A673 (cell line): ENCODE data around the gene STX1A.

ENCODE experiments used
- EZH2 ChIP-seq: fragments of 200-600 bp; sonication (generic); IDR thresholded peaks from 2 replicates; pipeline ENCODE4 v1.6.1; 2017; ENCODE audit warnings: borderline replicate concordance, low read depth, mild to moderate bottlenecking, mixed read lengths, antibody characterized with exemption, low read length; ENCODE audit not compliant: poor library complexity, severe bottlenecking
- TF ChIP-seq, protein P1 (sequence below): fragments of 300-800, 200-600 bp; sonication (generic); conservative IDR thresholded peaks from 2 replicates; pipeline ENCODE4 v1.5.1; 2017; ENCODE audit warnings: low read depth, mild to moderate bottlenecking, antibody characterized with exemption, low read length, moderate library complexity, mixed read lengths

DNA sequence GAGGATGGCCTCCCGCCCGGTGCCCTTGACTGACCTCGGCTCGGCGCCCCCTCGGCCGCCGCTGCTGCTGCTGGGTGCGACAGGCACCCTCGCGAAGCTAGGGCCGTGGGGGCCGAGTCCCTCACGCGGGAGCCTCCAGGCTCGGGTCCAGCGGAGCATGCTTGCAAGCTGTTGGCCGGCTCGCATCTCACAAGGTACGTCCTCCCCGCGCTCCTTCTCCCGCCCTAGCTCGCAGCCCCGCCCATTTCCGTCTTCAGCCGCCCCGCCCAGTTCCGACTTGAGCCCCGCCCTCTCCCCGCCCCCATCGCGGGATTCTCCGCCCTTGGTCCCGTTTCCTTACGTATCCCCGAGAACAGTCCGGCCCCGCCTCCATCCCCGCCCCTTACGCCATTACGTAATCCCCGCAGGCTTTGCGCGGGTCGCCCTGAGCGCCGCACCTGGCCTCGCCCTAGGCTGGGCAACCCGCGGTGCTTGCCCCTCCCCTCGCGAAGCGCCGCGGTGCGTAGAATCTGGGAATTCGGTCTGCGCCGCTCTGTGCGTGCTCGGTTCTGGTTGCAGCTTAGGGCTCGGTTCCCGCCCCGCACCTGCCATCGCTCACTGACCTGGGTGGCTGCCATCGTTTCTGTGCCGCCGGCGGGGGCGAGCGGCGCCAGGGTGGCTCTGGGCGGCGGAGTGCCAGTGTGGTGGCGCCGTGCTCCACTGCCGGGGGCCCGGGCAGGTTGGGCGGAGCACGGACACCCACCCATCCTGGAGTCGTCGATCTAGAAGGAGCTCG, 19.3 kb upstream of the STX1A start, which contains the start of gene ABHD11:
- TF ChIP-seq, protein P1, sequence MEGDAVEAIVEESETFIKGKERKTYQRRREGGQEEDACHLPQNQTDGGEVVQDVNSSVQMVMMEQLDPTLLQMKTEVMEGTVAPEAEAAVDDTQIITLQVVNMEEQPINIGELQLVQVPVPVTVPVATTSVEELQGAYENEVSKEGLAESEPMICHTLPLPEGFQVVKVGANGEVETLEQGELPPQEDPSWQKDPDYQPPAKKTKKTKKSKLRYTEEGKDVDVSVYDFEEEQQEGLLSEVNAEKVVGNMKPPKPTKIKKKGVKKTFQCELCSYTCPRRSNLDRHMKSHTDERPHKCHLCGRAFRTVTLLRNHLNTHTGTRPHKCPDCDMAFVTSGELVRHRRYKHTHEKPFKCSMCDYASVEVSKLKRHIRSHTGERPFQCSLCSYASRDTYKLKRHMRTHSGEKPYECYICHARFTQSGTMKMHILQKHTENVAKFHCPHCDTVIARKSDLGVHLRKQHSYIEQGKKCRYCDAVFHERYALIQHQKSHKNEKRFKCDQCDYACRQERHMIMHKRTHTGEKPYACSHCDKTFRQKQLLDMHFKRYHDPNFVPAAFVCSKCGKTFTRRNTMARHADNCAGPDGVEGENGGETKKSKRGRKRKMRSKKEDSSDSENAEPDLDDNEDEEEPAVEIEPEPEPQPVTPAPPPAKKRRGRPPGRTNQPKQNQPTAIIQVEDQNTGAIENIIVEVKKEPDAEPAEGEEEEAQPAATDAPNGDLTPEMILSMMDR, result no peak
- TF ChIP-seq EZH2, result no peak
